Endothelial cell of umbilical vein (primary cell): ENCODE data around the gene HSD17B8. TPM values are rescaled to one million over a fixed set of nuclear protein-coding genes. Genes with fewer than 3 reads are reported as not detected.

ENCODE experiments used
- BruUV-seq: library from RNA; stranded (reverse); fragments of 400-500 nt; replicated peaks from 2 replicates; lab custom pipeline; 2021; lab: Mats Ljungman, UMichigan
- CTCF ChIA-PET: fragments of 300-600, 350-600 bp; sonication (Branson Sonifier 250); formaldehyde crosslinking; loops from one replicate; lab custom pipeline; 2021; ENCODE audit warnings: antibody characterized with exemption, inconsistent platforms; lab: Charles Lee
- POLR2A ChIA-PET: fragments of 300-600, 350-600 bp; sonication (Branson Sonifier 250); formaldehyde crosslinking; loops from one replicate; lab custom pipeline; 2021; ENCODE audit warnings: antibody characterized with exemption, inconsistent platforms; lab: Charles Lee
- DNase-seq: peaks from one replicate; pipeline ENCODE4 v3.0.0-alpha.2; 2011; ENCODE audit warnings: low read depth, low spot score
- FAIRE-seq: peaks from 2 replicates; lab custom pipeline; 2011; peaks lifted over from hg19 to GRCh38; lab: Jason Lieb, UNC
- H2AFZ ChIP-seq: 2 replicates; pipeline ENCODE4 v1.6.0; 2012; ENCODE audit warnings: low read depth, low read length, control low read depth, inconsistent platforms
- H3K27ac ChIP-seq: 2 replicates; pipeline ENCODE4 v1.5.1; 2011; ENCODE audit warnings: low read depth, mild to moderate bottlenecking, control low read depth, low read length, moderate library complexity; ENCODE audit not compliant: insufficient read depth
- H3K27me3 ChIP-seq, 2 experiments: 2 replicates each; pipeline versions ENCODE4 v1.6.0 to v1.6.1; 2011; ENCODE audit warnings: low read length in 2 of 2, mixed read lengths in 1 of 2; ENCODE audit not compliant: control insufficient read depth in 2 of 2, insufficient read depth in 2 of 2
- H3K36me3 ChIP-seq, 2 experiments: 2 replicates in 1 of 2; 3 replicates in 1 of 2; pipeline ENCODE4 v1.5.1; 2011; ENCODE audit warnings: low read length in 2 of 2, mild to moderate bottlenecking in 1 of 2, moderate library complexity in 1 of 2; ENCODE audit not compliant: control insufficient read depth in 2 of 2, insufficient read depth in 2 of 2; ENCODE audit errors: extremely low read depth in 1 of 2
- H3K4me1 ChIP-seq: 3 replicates; pipeline ENCODE4 v1.5.1; 2011; ENCODE audit warnings: mild to moderate bottlenecking, low read length; ENCODE audit not compliant: control insufficient read depth, insufficient read depth; ENCODE audit errors: extremely low read depth
- H3K4me2 ChIP-seq: 2 replicates; pipeline ENCODE4 v1.6.1; 2011; ENCODE audit warnings: low read length, control low read depth, mixed read lengths; ENCODE audit not compliant: insufficient read depth
- H3K4me3 ChIP-seq, 3 experiments: fragments of 200-600 bp in 1 of 3; sonication (generic), shearing (Covaris generic) in 1 of 3; replicated peaks in 1 of 3; 2 replicates each; pipeline ENCODE4 v1.5.1; 2011 to 2016; ENCODE audit warnings: control low read depth in 3 of 3, low read length in 3 of 3, mild to moderate bottlenecking in 2 of 3, inconsistent platforms in 1 of 3, low read depth in 1 of 3, moderate library complexity in 1 of 3; ENCODE audit not compliant: insufficient read depth in 1 of 3
- H3K79me2 ChIP-seq: 2 replicates; pipeline ENCODE4 v1.6.0; 2012; ENCODE audit warnings: low read length, inconsistent platforms; ENCODE audit not compliant: control insufficient read depth, insufficient read depth
- H3K9ac ChIP-seq: replicated peaks from 2 replicates; pipeline ENCODE3; 2011; ENCODE audit warnings: low read length, control low read depth; ENCODE audit not compliant: insufficient read depth; ENCODE audit errors: extremely low read depth
- H3K9me1 ChIP-seq: replicated peaks from 3 replicates; pipeline ENCODE4 v1.6.0; 2011; ENCODE audit warnings: mild to moderate bottlenecking, low read length; ENCODE audit not compliant: control insufficient read depth, insufficient read depth; ENCODE audit errors: extremely low read depth
- H3K9me3 ChIP-seq: replicated peaks from 2 replicates; pipeline ENCODE4 v1.5.1; 2012; ENCODE audit warnings: low read length, inconsistent platforms; ENCODE audit not compliant: control insufficient read depth, insufficient read depth
- H4K20me1 ChIP-seq: replicated peaks from 2 replicates; pipeline ENCODE3; 2011; ENCODE audit warnings: mild to moderate bottlenecking, low read length; ENCODE audit not compliant: control insufficient read depth, insufficient read depth; ENCODE audit errors: extremely low read depth
- EZH2 ChIP-seq: IDR thresholded peaks from 2 replicates; pipeline ENCODE4 v1.6.1; 2012; ENCODE audit warnings: borderline replicate concordance, low read depth, mild to moderate bottlenecking, moderate library complexity, low read length, inconsistent platforms; ENCODE audit not compliant: severe bottlenecking
- FOS ChIP-seq: IDR thresholded peaks from 2 replicates; pipeline ENCODE4 v1.6.1; 2011; ENCODE audit warnings: mild to moderate bottlenecking, low read length, moderate library complexity, borderline replicate concordance; ENCODE audit not compliant: insufficient read depth
- GATA2 ChIP-seq: IDR thresholded peaks from 2 replicates; pipeline ENCODE4 v1.7.0; 2011; ENCODE audit warnings: low read depth, mild to moderate bottlenecking, moderate library complexity, mixed read lengths, low read length; ENCODE audit not compliant: insufficient read length, insufficient read depth
- JUN ChIP-seq: IDR thresholded peaks from 2 replicates; pipeline ENCODE4 v1.6.1; 2011; ENCODE audit warnings: borderline replicate concordance, low read depth; ENCODE audit not compliant: insufficient read length, insufficient read depth
- MYC ChIP-seq: IDR thresholded peaks from one replicate; pipeline ENCODE4 v1.6.1; 2011; ENCODE audit warnings: mild to moderate bottlenecking, low read depth, low read length
- POLR2A ChIP-seq: IDR thresholded peaks from 2 replicates; pipeline ENCODE4 v1.6.1; 2012; ENCODE audit warnings: low read depth, mild to moderate bottlenecking, control low read depth, low read length
- POLR2AphosphoS5 ChIP-seq: IDR thresholded peaks from 2 replicates; pipeline ENCODE4 v1.6.1; 2012; ENCODE audit warnings: low read depth, mild to moderate bottlenecking, control low read depth, low read length, moderate library complexity; ENCODE audit not compliant: insufficient read depth
- dilution Hi-C: fragments of 300-500 bp; cut with MboI; formaldehyde crosslinking; loops from one replicate; pipeline ENCODE4 v1.15.0; 2019; ENCODE audit warnings: low sequenced_read_pairs; ENCODE audit not compliant: extremely low pct_ligation_motif_present
- intact Hi-C: fragments of 100-400 bp; cut with micrococcal nuclease; formaldehyde crosslinking; loops from one replicate; pipeline ENCODE4 v1.10.0; 2022
- polyA plus RNA-seq, 4 experiments: library from polyadenylated mRNA; depleted of rRNA in 3 of 4; stranded (reverse) in 3 of 4; unstranded in 1 of 4; fragments of >200 nt; gene quantifications; 2 replicates each; pipeline versions ENCODE4 v1.2.1 to v1.2.3, GENCODE V29; 2011 to 2012; ENCODE audit warnings: missing spikeins in 1 of 4
- total RNA-seq: library from RNA; stranded (reverse); gene quantifications from 2 replicates; pipeline ENCODE4 v1.2.3, GENCODE V29; 2021
- TF ChIP-seq, protein P1 (sequence below): IDR thresholded peaks from 2 replicates; pipeline ENCODE4 v1.6.1; 2011; ENCODE audit not compliant: insufficient read depth, insufficient read length
- TF ChIP-seq, protein P2 (sequence below), 2 donors: IDR thresholded peaks; 1 replicate in 1 of 2; 2 replicates in 1 of 2; pipeline ENCODE4 v1.5.1; 2011; ENCODE audit warnings: low read length in 2 of 2, mild to moderate bottlenecking in 2 of 2, moderate library complexity in 2 of 2, control low read depth in 1 of 2, inconsistent platforms in 1 of 2, low read depth in 1 of 2; ENCODE audit not compliant: insufficient read depth in 1 of 2; ENCODE audit errors: extremely low read depth in 1 of 2

Gene HSD17B8
- total and polyA plus RNA-seq, 2 donors (not counting 3 experiments of a cell fraction or from before 2014, with no cell fraction given): 4.0 to 8.2 TPM

DNA sequence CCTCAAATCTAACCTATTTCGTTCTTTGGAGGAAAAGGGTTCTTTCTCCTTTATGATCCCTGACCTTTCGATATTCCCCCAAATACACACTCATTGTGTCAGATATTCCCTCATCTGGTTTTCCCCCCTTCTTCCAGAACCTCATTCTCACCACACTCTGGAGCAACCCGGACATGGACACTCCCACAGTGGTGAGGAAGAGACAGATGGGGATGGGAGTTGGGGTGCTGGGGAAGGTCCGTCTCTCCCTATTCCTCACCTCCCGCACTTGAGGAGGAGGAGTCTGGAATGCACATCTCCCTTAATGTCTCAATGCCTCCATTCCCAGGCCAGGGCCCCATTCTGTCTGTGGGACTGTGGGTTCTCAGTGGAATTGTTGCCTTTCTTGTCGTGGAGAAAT, 2.5 kb upstream of the HSD17B8 start:
- TF ChIP-seq, protein P1, sequence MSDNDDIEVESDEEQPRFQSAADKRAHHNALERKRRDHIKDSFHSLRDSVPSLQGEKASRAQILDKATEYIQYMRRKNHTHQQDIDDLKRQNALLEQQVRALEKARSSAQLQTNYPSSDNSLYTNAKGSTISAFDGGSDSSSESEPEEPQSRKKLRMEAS: no peak
- TF ChIP-seq MYC: no peak
- no peak for TF ChIP-seq POLR2A
- TF ChIP-seq FOS: no peak
- TF ChIP-seq EZH2: no peak
- no peak for TF ChIP-seq POLR2AphosphoS5
- TF ChIP-seq, protein P2, sequence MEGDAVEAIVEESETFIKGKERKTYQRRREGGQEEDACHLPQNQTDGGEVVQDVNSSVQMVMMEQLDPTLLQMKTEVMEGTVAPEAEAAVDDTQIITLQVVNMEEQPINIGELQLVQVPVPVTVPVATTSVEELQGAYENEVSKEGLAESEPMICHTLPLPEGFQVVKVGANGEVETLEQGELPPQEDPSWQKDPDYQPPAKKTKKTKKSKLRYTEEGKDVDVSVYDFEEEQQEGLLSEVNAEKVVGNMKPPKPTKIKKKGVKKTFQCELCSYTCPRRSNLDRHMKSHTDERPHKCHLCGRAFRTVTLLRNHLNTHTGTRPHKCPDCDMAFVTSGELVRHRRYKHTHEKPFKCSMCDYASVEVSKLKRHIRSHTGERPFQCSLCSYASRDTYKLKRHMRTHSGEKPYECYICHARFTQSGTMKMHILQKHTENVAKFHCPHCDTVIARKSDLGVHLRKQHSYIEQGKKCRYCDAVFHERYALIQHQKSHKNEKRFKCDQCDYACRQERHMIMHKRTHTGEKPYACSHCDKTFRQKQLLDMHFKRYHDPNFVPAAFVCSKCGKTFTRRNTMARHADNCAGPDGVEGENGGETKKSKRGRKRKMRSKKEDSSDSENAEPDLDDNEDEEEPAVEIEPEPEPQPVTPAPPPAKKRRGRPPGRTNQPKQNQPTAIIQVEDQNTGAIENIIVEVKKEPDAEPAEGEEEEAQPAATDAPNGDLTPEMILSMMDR (IDR thresholded peaks at IDR 0.05; ENCODE audit: extremely low read depth in 1 of 2, insufficient read depth in 1 of 2, low read depth in 1 of 2, low read length in 2 of 2): no peak
- no peak for TF ChIP-seq JUN
- no peak for TF ChIP-seq GATA2
- no peak overlapping the region for H3K27ac ChIP-seq
- CTCF ChIA-PET: no interaction called here

More for the DNA sequence above, 2.5 kb upstream of the HSD17B8 start:
- Histone ChIP-seq H3K4me3 (peak overlapping the region in 2 of 3 experiments; percentile 75 to 92), H4K20me1 (no peaks in the 10 kb centered on the region), H3K9me1 (no peaks in the 10 kb centered on the region), H2AFZ (no peak overlapping the region), H3K9ac (peak overlapping the region; percentile 99), H3K4me1 (peaks cover 36% of the 10 kb centered on the region), H3K27me3 (no peaks in the 10 kb centered on the region), H3K9me3 (no peaks in the 10 kb centered on the region), H3K36me3 (peaks cover 12 to 19% of the 10 kb centered on the region in 2 experiments), H3K79me2 (peaks cover 40% of the 10 kb centered on the region), H3K4me2 (peak overlapping the region; percentile 95)
- no TSS peak for BruUV-seq
- no peak for FAIRE-seq
- DNase-seq: no peak
- POLR2A ChIA-PET: no interaction called here
- dilution Hi-C loops (no loop called here), intact Hi-C loops (loop anchor here (2.0 to 5.0 kb wide), 3 partner anchors 71 to 230 kb away; partner anchors contain the start of genes RPS18 and TAPBP)
